Posterior cingulate gyrus (tissue), 11 donors: ENCODE data around the gene KRTAP17-1.

Experiments used
- DNase-seq, 10 donors: peaks; one replicate each; pipeline versions ENCODE4 v3.0.0 to v3.0.0-alpha.2; 2020 to 2021; ENCODE audit warnings: mixed read lengths in 3 of 10
- intact Hi-C: fragments of 100-400 bp; cut with DNase I; formaldehyde crosslinking; loops from one replicate; pipeline ENCODE4 v1.15.1; 2023

The KRTAP17-1 gene

DNA sequence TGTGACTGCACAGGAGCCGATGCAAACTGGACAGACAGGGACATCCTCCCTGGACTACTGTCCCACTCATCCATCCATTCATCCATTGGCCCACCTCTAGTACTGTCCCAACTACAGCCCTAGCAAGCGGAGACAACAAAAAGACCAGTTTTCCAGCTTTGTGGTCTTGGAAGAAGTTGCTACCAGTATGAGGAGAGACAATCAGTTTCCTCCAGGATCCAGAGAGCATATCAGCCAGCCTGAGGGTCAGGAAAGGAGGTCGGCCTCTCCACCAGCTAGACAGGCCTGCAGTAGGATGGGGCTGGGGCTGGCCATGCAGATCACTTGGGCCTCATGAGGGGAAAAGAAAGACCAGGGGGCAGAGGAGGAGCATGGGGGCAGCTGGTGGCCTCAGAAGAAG, 18.3 kb upstream of the KRTAP17-1 start:
- intact Hi-C loops, result no loop called here
- no peak for DNase-seq

DNA sequence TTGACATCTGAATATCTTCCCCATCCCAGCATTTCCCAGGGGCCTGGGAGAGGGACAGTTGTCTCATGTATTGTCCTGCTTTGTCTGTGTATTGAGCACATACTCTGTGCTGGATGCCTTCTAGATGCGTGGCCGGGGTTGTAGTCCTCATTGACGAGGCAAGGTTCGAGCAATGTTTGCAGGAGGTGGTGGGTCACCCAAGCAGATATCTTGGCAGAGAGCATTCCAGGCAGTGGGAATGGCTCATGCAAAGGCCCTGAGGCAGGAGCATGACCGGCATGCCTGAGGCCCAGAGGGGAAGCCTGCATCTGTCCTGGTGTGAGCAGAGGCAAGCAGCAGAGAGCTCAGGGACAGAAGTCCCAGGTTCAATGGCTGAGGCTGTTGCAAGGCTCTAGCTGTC, 17.6 kb upstream of the KRTAP17-1 start:
- DNase-seq, result no peak

DNA sequence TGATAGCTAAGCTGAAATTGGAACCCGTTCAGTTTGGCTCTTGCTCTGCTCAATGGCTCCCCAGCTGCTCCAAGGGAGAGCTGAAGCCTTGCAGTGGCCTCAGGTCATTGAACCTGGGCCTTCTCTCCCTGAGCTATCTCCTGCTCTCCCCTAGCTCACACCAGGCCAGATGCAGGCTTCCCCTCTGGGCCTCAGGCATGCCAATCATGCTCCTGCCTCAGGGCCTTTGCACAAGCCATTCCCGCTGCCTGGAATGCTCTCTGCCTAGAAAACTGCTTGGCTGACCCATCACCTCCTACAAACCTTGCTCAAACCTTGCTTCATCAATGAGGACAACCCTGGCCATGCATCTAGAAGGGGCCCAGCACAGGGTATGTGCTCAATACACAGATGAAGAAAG, 16.7 kb upstream of the KRTAP17-1 start:
- intact Hi-C loops, result no loop called here
- DNase-seq, result no peak

More for the DNA sequence above, 17.6 kb upstream of the KRTAP17-1 start:
- intact Hi-C loops, result no loop called here

DNA sequence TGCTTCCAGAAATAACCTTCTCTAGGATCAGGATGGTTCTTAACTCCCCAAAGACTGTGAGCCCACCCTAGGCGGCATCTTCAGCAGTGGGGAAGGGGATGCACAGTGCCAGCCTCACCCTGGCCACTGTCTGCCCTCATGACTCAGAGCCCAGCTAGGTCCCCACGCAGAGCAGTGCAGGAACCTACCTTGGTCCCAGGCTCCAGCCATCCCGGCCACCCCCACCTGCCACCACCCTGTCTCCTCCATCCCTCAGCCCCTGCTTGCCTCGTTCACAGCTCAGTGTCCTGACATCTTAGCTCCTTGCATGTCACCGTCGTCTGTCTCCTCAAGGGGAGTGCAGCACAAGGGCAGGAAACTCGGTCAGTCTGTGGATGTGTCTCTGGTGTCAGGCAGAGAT, 16.1 kb upstream of the KRTAP17-1 start:
- DNase-seq, result no peak
- intact Hi-C loops, result no loop called here

DNA sequence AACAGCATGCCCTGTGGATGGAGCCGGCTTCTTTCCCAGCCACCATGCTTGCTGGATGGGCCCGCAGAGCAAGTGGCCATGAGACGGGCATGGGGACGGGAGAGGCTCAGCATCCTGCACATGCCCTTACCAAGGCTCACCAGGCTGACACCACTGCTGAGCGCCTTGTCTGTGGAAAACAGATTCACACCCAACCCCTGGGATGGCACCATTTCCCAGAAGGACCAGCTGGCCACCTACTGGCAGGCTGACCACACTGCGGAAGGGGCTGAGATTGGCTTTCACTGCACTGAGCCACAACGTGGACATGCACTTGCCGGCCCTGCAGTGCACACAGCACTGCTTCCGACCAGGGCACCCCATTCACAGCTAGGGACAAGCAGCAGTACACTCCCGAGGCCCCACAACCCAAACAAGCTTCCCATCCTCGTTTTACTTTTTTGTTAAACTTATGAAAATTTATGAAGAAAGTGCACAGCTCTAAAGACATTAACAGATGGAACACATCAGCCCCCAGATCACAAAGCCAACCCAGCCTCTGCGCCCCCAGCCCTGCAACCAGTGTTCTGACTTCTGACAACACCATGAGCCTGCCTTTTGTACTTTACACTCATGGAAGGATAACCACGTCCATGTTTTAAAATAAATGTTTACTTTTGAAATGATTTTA, 13.9 kb upstream of the KRTAP17-1 start:
- DNase-seq, result peak in 8 of 10 donors; percentile 28 to 89 (median 45)
- intact Hi-C loops, result no loop called here

DNA sequence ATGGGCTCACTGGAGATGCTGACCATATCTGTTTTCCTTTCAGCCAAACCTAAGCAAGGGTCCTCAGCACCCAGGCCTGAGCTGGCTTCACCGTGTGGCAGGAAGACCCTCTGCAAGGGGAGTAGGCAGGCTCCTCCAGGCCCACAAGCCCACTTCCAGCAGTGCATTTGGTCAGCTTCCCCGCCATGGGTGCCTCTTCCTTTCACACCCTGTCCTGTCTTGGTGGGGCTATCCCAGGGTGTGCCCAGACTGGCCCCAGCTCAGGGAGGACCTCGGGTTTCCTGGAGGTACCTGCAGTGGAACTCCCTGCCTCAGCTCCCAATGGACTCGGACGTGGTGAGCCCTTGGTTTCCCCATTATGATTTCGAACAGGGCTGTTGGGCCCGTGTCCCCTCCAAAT, 12.7 kb upstream of the KRTAP17-1 start:
- peak in 1 of 10 donors; percentile 72 for DNase-seq

DNA sequence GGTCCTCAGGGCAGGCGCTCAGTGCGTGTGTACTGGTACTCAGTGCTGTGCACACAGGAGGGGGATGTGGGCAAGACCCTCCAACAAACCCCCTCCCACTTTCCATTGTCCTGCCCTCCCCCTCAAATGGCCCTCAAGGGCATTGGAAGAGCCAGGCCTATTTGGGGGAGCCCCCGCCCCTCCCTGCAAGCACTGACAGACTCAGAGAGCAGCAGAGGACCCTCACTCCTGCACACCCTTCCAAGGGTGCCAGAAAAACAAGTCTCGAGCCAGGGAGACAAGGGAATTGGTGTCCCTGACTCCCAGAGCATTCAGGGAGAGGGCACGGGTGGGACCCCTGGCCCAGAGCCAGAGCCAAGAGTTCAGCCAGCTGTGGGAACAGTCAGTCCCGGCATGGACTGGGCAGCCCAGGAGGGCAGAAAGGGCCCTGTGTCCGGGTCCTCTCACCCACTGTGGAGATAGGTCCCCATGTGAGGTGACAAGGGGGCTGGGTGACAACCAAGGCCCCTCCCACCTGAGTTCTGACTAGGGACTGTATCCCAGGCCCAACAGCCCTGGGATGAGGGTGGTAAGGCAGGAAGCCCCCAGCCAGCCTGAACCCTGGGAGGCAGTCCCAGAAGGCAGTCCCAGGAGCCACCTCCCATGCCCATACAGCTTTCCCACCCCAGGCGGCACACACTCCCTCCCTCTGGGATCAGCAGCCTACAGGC, 12.1 kb upstream of the KRTAP17-1 start:
- DNase-seq, result no peak
- intact Hi-C loops, result no loop called here

More for the DNA sequence above, 12.7 kb upstream of the KRTAP17-1 start:
- intact Hi-C loops, result no loop called here

DNA sequence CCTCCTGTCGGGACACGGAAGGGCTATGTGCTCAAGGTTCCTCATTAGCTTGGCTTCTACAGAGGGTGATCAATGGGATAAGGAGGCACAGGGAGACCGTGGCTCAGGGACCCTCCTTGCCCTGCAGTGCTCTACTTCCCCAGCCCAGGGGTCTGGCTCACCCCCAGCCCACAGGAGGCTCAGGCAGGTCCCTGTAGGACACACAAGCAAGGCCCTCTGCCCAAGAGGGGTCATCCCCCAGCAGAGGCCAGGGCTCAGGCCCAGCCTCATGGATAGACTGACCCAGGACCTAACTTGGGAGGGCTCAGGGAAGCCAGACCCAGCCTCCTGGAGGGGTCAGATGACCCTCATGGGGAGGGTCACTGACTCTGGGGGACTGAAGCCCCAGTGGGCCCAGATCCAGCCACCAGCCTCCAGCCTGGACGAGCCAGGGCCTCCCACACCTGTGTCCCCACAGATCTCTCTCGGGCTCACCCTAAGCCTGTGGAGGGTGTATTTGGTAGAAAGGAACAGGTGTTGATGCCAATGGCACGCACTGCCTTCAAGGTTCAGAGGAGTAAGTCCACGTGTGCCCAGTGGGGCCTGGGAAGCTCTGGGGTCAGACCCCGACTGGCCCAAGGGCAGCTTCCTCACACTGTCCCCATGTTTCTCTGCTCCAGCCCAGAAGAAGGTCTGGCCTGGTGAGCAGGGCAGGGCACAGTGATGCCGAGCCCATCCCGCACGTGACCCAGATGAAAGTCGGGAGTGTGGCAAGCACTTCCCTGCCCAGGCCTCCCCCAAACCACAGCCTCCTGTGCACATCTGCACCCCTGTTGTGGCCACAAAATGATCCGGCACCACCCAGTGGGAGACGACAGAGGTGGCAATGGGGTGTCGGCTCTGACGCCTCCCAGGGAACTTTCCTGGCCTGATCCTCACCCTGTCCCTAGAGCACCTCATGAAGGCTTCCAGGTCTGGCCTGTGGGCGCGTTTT, 10.9 kb upstream of the KRTAP17-1 start:
- DNase-seq, result peak in 1 of 10 donors; percentile 71
- intact Hi-C loops, result no loop called here

DNA sequence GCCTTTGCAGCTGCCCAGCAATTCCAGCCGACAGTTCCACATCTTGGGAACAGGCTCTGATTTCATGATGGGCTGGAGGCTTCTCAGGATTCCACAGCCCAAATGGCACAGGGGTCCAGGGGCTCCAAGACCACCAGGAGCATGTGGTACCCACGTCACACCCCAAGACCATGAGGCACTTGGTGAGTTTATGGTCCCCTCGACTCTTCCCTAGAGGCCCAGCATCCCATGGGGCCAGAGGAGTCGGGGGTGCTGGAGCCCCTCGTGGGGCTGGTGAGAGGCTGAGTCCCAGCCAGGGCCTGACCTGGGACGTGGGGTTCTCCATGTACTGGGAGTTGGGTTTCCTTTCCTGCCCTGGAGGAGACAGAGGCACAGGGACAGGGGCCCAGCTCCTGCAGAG, 10.1 kb upstream of the KRTAP17-1 start:
- DNase-seq, result no peak
- intact Hi-C loops, result no loop called here

DNA sequence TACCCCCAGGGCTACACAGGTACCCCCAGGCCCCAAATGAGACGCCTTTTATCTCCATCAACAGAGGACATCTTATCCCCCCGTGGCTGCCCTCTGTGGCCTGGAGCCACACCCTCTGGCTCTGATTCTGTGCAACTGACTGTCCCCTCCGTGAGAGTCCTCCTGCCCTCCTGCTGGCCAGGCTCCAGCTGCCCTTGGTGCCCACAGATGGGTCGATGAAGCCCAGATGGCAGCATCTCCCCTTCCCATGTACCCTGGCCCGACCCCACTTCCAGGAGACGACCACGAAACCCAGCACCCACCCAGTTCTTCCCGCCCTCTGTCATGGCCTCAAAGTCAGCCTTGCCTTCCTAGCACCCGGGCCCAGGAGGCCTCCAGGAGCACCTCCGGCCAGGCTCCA, 9.6 kb upstream of the KRTAP17-1 start:
- intact Hi-C loops, result no loop called here

DNA sequence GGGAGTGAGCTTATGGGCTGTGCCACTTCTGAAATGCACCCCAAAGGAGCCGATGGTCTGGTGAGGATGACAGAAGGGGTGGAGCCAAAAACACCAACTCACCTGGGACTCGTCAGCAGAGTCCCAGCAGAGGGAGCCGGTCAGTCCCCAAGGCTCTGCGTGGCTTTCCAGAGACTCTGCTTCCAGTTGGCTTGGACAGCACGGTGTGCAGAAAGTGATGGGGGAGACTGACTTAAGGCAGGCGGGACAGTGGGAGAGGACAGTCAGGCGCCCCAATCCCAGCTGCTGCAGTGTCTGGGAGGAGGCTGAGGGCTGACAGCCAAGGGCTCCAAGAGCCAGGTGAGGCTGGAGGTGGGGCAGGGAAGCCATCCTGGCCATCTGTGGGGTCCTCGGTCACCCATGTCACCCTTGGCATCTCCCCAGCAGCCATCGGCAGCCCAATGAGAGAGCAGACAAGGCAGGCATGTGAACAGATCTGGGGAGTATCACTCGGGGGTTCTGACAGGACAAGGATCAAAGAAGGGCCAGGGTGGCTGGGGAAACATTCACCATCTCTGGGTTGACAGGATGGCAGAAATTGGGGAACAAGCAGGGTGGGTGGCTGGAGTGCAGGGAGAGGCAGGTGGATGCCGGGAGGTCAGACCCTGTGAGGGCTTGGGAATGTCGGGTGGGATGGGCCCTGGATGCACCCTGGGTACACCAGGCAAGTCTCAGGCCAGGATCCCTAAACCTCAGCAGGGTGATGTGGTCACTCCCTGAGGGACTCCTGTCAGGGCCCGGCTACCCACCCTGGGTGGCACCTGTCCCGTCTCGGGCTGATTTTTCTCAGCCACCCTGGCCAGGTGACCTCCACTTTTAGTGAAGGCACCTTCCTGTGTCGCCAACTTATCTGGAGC, 8.9 kb upstream of the KRTAP17-1 start:
- DNase-seq, result no peak
- intact Hi-C loops, result no loop called here

More for the DNA sequence above, 9.6 kb upstream of the KRTAP17-1 start:
- DNase-seq, result peak in 1 of 10 donors; percentile 73

DNA sequence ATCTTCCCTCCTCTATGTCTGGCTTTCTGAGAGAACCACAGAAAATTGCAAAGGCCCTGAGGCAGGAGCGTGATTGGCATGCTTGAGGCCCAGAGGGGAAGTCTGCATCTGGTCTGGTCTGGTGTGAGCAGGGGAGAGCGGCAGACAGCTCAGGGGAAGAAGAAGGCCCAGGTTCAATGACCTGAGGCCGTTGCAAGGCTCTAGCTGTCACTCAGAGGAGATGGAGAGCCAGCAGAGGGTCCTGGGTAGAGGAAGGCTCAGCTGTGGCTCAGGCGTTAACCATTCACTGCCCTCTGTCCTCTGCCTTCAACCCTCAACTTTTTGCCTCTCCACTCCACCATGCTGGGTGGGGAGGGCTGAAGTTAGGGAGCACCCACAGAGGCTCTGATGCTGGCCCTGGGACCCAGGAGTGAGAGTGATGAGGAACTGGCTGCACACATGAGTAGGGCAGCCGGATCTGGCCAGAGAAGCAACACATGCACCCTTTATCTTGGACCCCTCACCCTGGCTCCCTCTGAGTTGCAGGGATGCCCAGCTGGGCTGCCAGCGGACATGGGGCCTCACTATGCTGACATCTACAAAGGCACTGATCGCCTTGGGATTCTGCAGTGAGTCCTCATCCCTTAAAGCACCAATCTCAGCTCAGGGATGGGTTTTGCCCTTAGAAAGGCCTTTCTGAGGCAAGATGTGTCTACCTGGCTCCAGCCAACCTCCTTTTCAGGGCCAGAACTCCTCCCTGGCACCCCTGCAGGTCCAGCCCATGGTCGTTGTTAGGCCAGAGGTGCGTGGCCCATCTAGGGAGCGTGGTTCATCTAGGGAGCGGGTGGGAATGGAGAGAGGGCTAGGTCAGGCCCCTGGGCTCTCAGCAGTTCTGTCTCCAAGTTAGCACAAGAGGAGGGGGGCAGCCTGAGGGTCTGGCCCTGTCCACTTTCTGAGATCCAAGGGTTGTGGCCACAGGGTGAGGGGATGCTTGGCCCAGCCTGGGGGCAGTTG, 7.7 kb upstream of the KRTAP17-1 start:
- peak in 1 of 10 donors; percentile 60 for DNase-seq
- intact Hi-C loops, result loop anchor here (2.0 kb wide), 1 partner anchor 414 kb away; no protein-coding TSS in a partner anchor

DNA sequence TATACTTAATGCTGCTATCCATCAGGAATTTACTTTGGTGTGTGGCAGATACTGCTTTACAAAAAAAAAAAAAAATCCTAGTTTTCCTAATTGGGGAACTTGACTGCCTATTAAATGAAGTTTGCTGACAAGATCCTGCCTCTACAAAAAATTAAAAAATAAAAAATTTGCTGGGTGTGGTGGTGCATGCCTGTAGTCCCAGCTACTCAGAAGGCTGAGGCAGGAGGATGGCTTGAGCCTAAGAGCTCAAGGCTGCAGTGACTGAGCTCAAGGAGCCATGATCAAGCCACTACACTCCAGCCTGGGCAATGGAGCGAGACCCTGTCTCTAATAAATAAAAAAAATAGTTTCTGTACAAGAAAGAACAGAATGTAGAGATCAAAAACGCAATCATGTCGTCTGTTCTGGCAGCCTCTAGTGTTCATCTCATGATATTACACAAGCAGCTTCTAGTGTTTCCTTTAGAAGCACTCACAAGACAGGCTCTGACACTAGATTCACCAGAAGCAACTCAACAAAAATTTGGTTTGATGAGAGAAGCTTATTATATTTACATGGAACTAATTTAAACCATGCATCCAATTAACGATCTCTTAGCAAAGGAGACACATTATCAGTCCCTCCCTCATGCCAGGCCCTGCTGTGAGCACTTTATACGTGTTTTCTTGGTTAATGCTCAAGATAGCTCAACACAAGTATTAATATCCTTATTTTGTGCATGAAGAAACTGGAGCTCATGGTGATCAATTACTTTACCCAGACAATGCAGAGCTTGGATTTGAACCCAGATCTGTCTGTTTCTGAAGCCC, 6.8 kb upstream of the KRTAP17-1 start:
- intact Hi-C loops, result loop anchor here (2.0 kb wide), 1 partner anchor 413 kb away; no protein-coding TSS in a partner anchor
- no peak for DNase-seq

DNA sequence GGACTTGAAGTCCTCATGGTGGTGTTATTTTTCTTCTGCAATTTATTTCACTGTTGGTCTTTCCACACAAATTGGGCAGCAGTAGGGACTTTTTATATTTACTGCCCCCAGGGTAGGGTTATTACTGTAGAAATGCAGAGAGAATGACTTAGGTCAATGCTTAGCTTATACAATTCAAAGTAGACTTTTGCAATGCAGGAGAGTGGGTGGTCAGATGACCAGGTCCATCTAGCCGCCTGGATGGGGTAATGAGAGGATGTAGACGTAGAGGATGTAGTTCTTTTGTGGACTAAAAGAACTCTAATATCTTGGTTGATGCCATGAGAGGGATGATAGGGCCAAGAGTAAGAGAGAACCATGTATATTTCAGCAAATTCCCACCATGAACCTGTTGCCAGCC, 2.7 kb upstream of the KRTAP17-1 start:
- no peak for DNase-seq
- intact Hi-C loops, result no loop called here

DNA sequence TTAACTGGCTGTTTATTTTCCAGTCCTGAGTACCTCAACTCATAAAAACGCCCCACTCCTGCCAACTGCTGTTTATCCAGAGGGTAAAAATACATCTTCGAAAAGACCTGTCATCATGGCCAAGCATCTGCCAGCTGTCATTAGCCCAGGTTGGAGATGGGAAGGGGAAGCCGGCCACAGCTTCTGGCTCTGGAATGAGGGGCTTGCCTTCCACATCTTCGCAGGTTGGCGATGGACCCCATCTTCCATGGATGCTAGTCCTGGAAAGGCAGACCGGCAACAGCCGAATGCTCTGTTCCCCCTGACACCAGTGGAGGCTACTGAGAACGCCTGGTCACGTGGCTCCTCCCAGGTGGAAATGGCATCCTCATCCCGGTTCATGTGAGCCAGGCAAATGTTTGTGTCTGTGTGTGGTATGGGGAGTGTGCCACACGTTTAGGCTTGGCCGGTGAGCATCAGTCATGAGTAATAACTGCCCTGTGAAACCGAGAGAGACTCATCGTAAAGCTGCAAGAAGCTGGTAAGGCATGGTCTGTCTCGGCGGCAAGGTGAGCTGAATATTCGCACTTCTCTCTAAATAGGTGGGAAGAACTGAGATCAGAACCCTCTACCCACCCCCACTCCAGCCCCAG, 420 bp upstream of the KRTAP17-1 start:
- intact Hi-C loops, result no loop called here
- DNase-seq, result no peak

DNA sequence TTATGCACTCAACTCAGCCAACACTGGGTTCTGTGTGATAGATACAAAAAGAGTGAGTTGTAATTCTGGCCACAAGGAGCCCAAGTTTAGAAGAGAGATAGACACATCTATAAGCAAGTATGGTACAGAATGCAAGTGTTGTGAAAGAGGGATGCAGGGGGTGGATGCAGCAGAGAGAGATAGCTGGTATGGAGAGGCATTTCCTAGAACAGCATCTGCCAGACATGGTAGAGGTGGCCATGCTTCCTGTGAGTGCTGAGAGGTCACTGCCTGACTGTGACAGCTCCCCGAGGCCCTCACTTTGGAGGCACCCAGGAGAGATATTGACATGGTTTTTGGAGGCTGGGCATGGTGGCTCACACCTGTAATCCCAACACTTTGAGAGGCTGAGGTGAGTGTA, 4.4 kb downstream of the KRTAP17-1 start:
- DNase-seq, result no peak
- intact Hi-C loops, result no loop called here

DNA sequence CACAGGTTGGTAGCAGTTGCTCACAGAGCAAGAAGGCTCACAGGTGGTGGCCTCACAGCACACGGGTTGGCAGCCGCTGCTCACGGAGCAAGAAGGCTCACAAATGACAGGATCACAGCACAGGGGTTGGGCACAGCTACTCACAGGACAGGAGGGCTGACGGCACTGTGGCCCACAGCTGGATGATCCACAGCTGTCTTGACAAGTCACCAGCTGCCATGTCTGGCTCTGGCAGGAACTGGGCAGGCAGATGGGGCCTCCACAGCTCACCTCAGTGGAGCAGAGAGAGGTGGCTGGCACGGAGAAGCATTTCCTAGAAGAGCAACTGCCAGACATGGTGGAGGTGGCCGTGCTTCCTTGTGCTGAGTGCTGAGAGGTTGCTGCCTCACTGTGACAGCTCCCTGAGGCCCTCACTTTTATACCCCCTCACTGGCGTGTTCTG, 6.6 kb downstream of the KRTAP17-1 start, which contains the start of gene KRTAP16-1:
KRTAP16-1 (minus strand) TSS at position 392 of the 442 bp plus-strand sequence; CDS start at position 336, 56 bp downstream.
- intact Hi-C loops, result no loop called here
- peak in 1 of 10 donors; percentile 75 for DNase-seq
